Measurements from ENCODE around the gene CALN1.
"Not testable (repeated sequence)": the region's sequence is repeated elsewhere in the genome, so short reads cannot be mapped to it uniquely, and the experiment has no call there.

Gene CALN1

GRCh38 chr7:71860572-71860971 is 551.6 kb downstream of the CALN1 start:
- no peak for DNase-seq (ENCODE audit: low spot score)

GRCh38 chr7:71857338-71857737 is 554.8 kb downstream of the CALN1 start:
- DNase-seq (ENCODE audit: low spot score): no peak

- DNase-seq (ENCODE audit: low spot score): no peak
These were observed 557.4 kb downstream of the CALN1 start for GRCh38 chr7:71854546-71855397.

- no peak for DNase-seq (ENCODE audit: low spot score)
These were observed 560.2 kb downstream of the CALN1 start for GRCh38 chr7:71851776-71852498.

GRCh38 chr7:71846160-71846559 is 566.0 kb downstream of the CALN1 start:
- DNase-seq (ENCODE audit: low spot score): no peak

- no peak for DNase-seq (ENCODE audit: low spot score)
These were observed 568.5 kb downstream of the CALN1 start for GRCh38 chr7:71843676-71844075.

GRCh38 chr7:71842786-71843185 is 569.4 kb downstream of the CALN1 start:
- DNase-seq (ENCODE audit: low spot score): no peak

GRCh38 chr7:71842381-71842780 is 569.8 kb downstream of the CALN1 start:
- DNase-seq (ENCODE audit: low spot score): no peak

- DNase-seq (ENCODE audit: low spot score): no peak
These were observed 577.1 kb downstream of the CALN1 start for GRCh38 chr7:71835056-71835455.

- DNase-seq (ENCODE audit: low spot score): no peak
These were observed 582.6 kb downstream of the CALN1 start for GRCh38 chr7:71829515-71829914.

GRCh38 chr7:71828361-71828760 is 583.8 kb downstream of the CALN1 start:
- no peak for DNase-seq (ENCODE audit: low spot score)

- no peak for DNase-seq (ENCODE audit: low spot score)
These were observed 586.0 kb downstream of the CALN1 start for GRCh38 chr7:71826141-71826540.

- no peak for DNase-seq (ENCODE audit: low spot score)
These were observed 588.0 kb downstream of the CALN1 start for GRCh38 chr7:71824006-71824760.

GRCh38 chr7:71822406-71822805 is 589.7 kb downstream of the CALN1 start:
- not testable (repeated sequence) for DNase-seq (ENCODE audit: low spot score)

GRCh38 chr7:71817916-71818315 is 594.2 kb downstream of the CALN1 start:
- no peak for DNase-seq (ENCODE audit: low spot score)

GRCh38 chr7:71808115-71808514 is 604.0 kb downstream of the CALN1 start:
- DNase-seq (ENCODE audit: low spot score): no peak

GRCh38 chr7:71804256-71804655 is 607.9 kb downstream of the CALN1 start:
- no peak for DNase-seq (ENCODE audit: low spot score)

GRCh38 chr7:71801976-71802375 is 610.2 kb downstream of the CALN1 start:
- no peak for DNase-seq (ENCODE audit: low spot score)

- no peak for DNase-seq (ENCODE audit: low spot score)
These were observed 611.8 kb downstream of the CALN1 start for GRCh38 chr7:71800321-71800720.

- DNase-seq (ENCODE audit: low spot score): no peak
These were observed 616.7 kb downstream of the CALN1 start for GRCh38 chr7:71795410-71795809.

GRCh38 chr7:71793251-71793650 is 618.9 kb downstream of the CALN1 start:
- no peak for DNase-seq (ENCODE audit: low spot score)

GRCh38 chr7:71787513-71787912 is 624.6 kb downstream of the CALN1 start:
- DNase-seq (ENCODE audit: low spot score): no peak

GRCh38 chr7:71785216-71785615 is 626.9 kb downstream of the CALN1 start:
- DNase-seq (ENCODE audit: low spot score): no peak

All from germinal center (tissue), 1 donor.